HAP-1 (cell line): ENCODE data around the gene HTRA3.
A peak's percentile ranks its signal among the peaks of the same experiment; 100 is the strongest.

Experiments used
- DNase-seq, 2 experiments: peaks; one replicate each; pipeline ENCODE4 v3.0.0-alpha.2; 2016 to 2020; ENCODE audit warnings: low spot score in 2 of 2
- H3K27me3 ChIP-seq: fragments of 250-450 bp; sonication (Bioruptor Pico); 2 replicates; pipeline ENCODE4 v1.5.1; 2020; ENCODE audit warnings: low read depth, mild to moderate bottlenecking, moderate library complexity
- H3K36me3 ChIP-seq: fragments of 250-450 bp; sonication (Bioruptor Pico); replicated peaks from 2 replicates; pipeline ENCODE4 v1.5.1; 2020; ENCODE audit warnings: mild to moderate bottlenecking
- H3K4me1 ChIP-seq: fragments of 250-450 bp; sonication (Bioruptor Pico); 2 replicates; pipeline ENCODE4 v1.5.1; 2020; ENCODE audit warnings: mild to moderate bottlenecking
- H3K4me3 ChIP-seq: fragments of 250-450 bp; sonication (Bioruptor Pico); 2 replicates; pipeline ENCODE4 v1.5.1; 2020; ENCODE audit warnings: mild to moderate bottlenecking, moderate library complexity
- H3K9me3 ChIP-seq: fragments of 250-450 bp; sonication (Bioruptor Pico); 2 replicates; pipeline ENCODE4 v1.5.1; 2020; ENCODE audit warnings: mild to moderate bottlenecking, moderate library complexity
- in situ Hi-C: fragments of 300-500 bp; cut with MboI; formaldehyde crosslinking; loops from 3 replicates; pipeline ENCODE4 v1.14.3; 2020; ENCODE audit warnings: low sequenced_read_pairs, inconsistent platforms, mixed read lengths

HTRA3 gene

DNA sequence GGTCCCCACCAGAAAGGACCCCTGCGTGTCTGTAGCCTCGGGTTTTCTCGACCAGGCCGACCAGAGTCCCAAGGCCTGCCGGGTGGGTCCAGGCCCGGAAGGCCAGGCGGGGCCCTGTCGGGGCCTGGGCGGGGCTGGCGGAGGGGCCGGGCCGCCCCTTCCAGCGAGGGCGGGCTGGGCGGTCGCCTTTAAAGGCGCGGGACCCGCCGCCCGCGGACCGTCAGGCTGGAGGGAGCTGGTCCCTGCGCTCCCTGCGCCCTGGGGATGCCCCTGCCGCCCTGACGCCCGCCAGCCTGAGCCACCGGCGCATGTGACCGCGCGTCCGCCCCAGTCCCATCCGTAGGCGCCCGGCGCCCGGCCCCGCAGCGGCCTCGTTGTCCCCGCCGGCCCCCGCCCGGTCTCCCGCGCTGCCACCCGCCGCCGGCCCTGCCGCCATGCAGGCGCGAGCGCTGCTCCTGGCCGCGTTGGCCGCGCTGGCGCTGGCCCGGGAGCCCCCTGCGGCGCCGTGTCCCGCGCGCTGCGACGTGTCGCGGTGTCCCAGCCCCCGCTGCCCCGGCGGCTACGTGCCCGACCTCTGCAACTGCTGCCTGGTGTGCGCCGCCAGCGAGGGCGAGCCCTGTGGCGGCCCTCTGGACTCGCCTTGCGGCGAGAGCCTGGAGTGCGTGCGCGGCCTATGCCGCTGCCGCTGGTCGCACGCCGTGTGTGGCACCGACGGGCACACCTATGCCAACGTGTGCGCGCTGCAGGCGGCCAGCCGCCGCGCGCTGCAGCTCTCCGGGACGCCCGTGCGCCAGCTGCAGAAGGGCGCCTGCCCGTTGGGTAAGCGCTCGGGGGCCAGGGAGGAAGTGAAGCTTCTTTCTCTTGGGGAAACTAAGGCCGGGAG lies at the start of gene HTRA3:
HTRA3 (plus strand) TSS at position 220 of the 883 bp plus-strand sequence; CDS start at position 435, 215 bp downstream.
- DNase-seq: peak; percentile 48 to 74
- Histone ChIP-seq H3K4me1 (peaks cover 6% of the 10 kb centered on the region), H3K36me3 (no peaks in the 10 kb centered on the region), H3K9me3 (no peaks in the 10 kb centered on the region), H3K4me3 (peak within 1 kb of the TSS; percentile 25; the same call in 1 of the 2 replicates), H3K27me3 (no peaks in the 10 kb centered on the region)
- in situ Hi-C loops: no loop called here

DNA sequence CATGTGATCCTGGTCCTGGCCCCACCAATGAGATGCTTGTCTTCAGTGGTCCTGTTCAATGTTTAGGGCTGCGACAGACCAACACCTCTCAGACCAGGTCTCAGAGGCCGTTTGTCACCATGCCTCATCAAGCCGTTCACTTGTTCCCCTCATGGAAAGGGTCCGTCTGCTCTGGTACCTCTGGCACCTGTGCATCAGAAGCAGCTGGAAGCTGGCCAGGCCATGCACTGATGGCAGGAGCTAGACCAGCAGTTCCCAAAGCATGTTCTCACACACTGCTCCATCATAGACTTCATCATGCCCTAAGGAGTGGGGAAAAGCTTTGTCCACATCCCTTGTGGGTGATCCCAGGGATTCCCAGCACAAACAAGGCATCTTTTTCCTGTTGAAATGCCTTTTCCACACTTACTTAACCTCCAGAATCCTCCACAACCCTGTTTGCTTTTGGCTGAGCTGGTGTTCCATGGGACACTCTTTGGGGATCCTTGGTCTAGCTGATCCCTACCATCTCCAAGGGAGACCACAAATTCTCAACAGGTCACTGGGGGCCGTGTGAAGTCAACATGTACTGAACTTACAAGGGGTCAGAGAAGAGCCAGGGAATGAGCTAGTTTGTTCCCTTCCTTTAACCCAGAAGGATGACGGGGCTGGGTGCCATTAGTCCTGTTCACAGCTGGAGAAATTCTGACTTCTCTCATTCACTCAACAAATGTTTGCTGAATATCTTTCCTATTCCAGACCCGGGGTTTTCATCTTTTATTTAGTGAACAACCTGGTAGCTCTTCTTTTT lies 48.7 kb upstream of the HTRA3 start:
- DNase-seq: no peak
- no peaks in the 10 kb centered on the region for H3K36me3 ChIP-seq
- H3K4me1 ChIP-seq: peaks cover 8% of the 10 kb centered on the region
- in situ Hi-C loops: no loop called here
- H3K4me3 ChIP-seq: no peak overlapping the region
- H3K9me3 ChIP-seq: no peaks in the 10 kb centered on the region
- no peaks in the 10 kb centered on the region for H3K27me3 ChIP-seq

DNA sequence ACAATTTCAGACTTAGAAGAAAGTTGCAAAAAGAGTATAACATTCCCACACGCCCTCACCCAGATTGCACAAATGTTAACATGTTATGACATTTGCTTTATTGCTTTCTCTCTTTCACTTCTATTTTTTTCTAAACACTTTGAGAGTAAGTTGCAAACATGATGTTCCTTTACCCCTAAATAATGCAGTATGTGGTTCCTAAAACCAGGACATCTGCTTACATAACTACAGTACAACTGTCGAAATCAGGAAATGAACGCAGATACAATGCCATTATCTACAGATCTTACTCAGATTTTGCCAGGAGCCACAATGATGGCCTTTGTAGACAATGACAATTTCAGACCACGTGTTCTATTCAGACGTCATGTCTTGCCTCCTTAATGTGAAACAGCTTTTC lies 48.1 kb upstream of the HTRA3 start:
- H3K4me3 ChIP-seq: no peak overlapping the region
- no peaks in the 10 kb centered on the region for H3K27me3 ChIP-seq
- no peaks in the 10 kb centered on the region for H3K36me3 ChIP-seq
- in situ Hi-C loops: no loop called here
- no peak for DNase-seq
- no peaks in the 10 kb centered on the region for H3K9me3 ChIP-seq
- H3K4me1 ChIP-seq: peaks cover 8% of the 10 kb centered on the region

DNA sequence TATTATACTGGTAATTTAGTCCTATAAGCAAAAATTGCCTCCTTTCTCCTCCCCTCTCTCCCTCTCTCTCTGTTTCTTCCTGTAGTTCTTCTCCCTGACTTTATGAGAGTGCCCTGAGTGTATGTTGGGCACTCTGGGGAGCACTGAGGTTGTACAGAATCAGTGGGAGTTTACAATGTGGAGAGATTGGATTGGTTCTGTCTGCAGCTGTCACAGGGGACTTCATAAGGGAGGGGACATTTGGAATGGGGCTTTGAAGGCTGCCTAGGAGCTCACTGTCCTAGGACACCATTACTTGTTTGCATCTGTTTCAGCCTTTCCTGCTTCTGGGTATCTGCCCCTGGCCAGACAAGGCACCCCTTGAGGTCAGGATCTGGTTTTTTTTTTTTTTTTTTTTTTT lies 47.6 kb upstream of the HTRA3 start:
- no peaks in the 10 kb centered on the region for H3K36me3 ChIP-seq
- no peak overlapping the region for H3K4me3 ChIP-seq
- in situ Hi-C loops: no loop called here

DNA sequence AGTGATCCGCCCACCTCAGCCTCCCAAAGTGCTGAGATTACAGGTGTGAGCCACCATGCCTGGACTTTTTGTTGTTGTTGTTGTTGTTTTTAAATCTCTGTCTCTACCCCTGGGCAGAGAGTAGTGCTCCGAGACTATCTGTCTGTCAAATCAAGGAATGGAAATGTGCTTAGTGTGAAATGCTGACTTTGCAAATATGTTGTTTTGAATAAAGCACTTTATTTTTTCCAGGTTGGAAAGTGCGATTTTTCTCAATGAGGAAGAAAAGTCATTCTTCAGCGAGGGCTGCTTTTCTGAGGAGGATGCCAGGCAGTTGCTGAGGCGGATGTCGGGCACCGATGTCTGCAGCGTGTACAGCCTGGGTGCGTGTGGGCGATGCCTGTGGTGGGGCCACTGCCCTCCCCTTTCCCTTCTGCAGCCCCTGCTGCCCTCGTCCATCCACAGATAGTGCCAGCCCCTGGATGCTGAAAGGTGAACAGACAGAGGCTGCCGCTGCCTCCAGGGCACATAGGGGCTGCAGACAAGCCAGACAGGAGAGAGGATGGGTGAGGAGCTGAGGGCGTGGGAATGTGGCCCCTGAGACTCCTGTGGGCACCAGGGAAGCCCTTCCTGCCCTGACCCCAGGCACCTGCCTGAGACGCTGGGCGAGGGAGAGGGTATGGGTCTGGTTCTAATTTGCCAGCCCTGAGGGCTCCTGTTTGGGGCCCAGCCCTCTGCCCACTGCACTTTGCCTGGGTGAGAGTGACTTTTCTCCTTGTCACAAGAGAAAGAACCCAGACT lies 46.8 kb upstream of the HTRA3 start:
- in situ Hi-C loops: no loop called here

More for the DNA sequence above, 47.6 kb upstream of the HTRA3 start:
- no peak for DNase-seq
- Histone ChIP-seq H3K4me1 (peaks cover 8% of the 10 kb centered on the region), H3K9me3 (no peaks in the 10 kb centered on the region), H3K27me3 (no peaks in the 10 kb centered on the region)

DNA sequence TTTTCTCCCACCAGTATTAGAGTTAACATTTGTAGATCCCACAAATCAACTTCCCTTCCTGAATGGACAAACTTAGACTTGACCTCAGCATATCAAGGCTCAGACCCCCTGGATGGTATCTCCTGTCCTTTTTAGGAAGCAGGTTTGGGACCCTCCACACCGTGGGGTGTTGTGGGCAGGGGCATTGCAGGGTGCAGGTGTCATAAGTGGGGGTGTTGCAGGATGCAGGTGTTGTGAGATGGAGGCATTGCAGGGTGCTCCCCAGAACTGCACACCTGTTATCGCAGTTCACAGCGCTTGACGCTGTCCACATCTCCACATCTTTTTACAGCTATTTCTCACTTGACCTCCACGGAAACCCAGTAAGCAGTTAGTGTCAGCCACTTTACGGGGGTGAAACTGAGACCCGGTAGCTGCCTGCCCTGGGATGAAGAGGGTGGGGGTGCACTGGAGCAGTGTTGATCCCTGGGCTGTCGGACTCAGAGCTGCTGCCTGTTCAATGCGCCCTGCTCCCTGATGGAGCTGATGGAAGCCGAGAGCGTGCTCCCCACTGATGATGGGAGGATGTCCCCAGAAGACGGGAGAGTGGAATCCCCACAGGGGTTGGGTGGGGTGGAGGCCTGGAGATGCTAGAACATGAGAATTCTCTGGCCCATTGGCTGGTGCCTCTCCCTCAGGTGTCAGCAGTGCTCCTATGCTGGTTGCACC lies 45.1 kb upstream of the HTRA3 start:
- Histone ChIP-seq H3K4me1 (peaks cover 8% of the 10 kb centered on the region), H3K9me3 (no peaks in the 10 kb centered on the region)
- in situ Hi-C loops: no loop called here

More for the DNA sequence above, 46.8 kb upstream of the HTRA3 start:
- no peak for DNase-seq
- Histone ChIP-seq H3K36me3 (no peaks in the 10 kb centered on the region), H3K4me1 (peaks cover 8% of the 10 kb centered on the region), H3K27me3 (no peaks in the 10 kb centered on the region), H3K9me3 (no peaks in the 10 kb centered on the region), H3K4me3 (no peak overlapping the region)

DNA sequence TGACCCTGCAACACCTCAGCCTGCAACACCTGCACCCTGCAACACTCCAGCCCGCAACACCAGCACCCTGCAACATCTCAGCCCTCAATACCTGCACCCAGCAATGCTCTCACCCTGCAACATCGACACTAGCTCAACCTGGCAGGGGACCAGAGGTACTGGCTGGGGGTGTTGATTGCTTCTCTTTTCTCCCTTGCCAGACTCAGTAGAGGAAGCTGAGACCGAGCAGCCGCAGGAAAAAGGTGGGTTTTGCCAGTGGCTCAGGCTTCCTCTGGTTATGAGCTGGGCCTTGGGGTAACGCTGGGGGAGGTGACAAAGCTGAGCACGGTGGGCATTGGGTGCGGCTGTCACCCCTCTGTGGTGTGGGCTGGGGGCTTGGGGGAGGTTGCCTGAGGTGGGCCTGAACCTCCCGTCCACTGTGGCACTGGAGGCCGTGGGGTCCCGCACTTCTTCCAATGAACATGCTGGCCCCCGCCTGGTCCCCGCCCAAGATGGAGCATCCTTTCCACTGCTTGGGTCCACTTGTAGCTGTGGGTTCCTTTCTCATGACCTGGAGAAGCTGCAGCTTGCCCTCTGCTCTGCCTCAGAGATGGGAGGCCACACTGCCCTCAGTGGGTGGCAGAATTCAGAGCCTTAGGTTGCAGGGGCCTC lies 44.5 kb upstream of the HTRA3 start:
- peaks cover 8% of the 10 kb centered on the region for H3K4me1 ChIP-seq
- no peaks in the 10 kb centered on the region for H3K27me3 ChIP-seq
- in situ Hi-C loops: loop anchor here (25.0 kb wide), 1 partner anchor 362 kb away; the partner anchor contains the start of genes CPZ and GPR78
- DNase-seq: no peak
- H3K36me3 ChIP-seq: no peaks in the 10 kb centered on the region
- no peak overlapping the region for H3K4me3 ChIP-seq
- no peaks in the 10 kb centered on the region for H3K9me3 ChIP-seq

More for the DNA sequence above, 45.1 kb upstream of the HTRA3 start:
- Histone ChIP-seq H3K36me3 (no peaks in the 10 kb centered on the region), H3K4me3 (no peak overlapping the region), H3K27me3 (no peaks in the 10 kb centered on the region)
- DNase-seq: no peak

DNA sequence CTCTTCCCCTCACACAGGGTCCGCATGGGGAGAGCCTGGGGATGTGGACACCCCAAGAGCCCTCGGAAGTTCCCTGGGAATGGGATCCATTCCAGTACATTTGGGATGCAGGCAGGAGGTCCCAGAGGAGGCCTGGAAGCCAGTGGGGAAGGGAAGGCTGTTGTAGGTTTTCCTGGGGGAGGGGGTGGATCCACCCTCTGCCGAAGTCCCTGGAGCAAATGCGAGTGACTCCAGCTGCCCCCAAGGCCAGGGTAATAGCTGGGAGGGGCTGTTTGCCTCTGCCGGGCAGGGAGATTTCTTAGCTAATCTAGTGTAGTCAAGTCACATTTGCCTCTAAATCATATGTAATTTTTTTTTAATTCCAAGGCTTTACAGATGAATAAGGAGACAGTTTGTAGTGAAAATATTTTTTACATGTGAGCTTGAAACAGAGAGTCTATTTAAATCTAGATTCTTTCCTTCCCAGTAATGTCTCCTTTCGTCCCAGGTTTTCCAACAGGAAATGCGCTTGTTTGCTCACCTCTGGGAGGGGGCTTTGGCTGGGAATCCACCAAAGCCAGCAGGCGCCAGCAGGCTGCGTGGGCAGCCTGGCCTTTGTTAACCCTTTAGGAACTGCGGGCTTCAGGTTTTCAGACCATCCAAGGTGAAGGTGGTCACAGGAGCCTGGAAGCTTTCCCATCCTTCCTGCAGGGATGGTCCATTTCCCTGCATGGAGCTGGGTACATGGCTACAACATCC lies 43.7 kb upstream of the HTRA3 start:
- H3K4me3 ChIP-seq: no peak overlapping the region
- DNase-seq: no peak

DNA sequence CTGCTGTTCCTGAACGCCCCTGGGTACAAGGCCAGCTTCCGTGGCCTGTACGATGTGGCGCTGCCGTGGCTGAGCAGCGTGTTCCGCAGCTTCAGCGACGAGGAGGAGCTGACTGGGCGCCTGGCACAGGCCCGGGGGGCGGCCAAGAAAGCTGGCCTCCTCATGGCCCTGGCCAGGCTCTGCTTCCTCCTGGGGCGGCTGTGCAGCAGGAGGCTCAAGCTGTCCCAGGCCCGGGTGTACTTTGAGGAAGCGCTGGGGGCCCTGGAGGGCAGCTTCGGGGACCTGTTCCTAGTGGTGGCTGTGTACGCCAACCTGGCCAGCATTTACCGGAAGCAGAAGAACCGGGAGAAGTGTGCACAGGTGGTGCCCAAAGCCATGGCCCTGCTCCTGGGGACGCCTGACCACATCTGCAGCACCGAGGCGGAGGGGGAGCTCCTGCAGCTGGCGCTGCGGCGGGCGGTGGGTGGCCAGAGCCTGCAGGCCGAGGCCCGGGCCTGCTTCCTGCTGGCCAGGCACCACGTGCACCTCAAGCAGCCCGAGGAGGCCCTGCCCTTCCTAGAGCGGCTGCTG lies 42.3 kb upstream of the HTRA3 start:
- no peak overlapping the region for H3K4me3 ChIP-seq
- no peaks in the 10 kb centered on the region for H3K27me3 ChIP-seq
- H3K9me3 ChIP-seq: no peaks in the 10 kb centered on the region
- H3K36me3 ChIP-seq: no peaks in the 10 kb centered on the region
- H3K4me1 ChIP-seq: no peaks in the 10 kb centered on the region; the same call in 1 of the 2 replicates
- in situ Hi-C loops: loop anchor here (25.0 kb wide), 1 partner anchor 360 kb away; the partner anchor contains the start of genes CPZ and GPR78
- no peak for DNase-seq

More for the DNA sequence above, 43.7 kb upstream of the HTRA3 start:
- Histone ChIP-seq H3K9me3 (no peaks in the 10 kb centered on the region), H3K27me3 (no peaks in the 10 kb centered on the region), H3K4me1 (peaks cover 8% of the 10 kb centered on the region), H3K36me3 (no peaks in the 10 kb centered on the region)
- in situ Hi-C loops: loop anchor here (25.0 kb wide), 1 partner anchor 361 kb away; the partner anchor contains the start of genes CPZ and GPR78

DNA sequence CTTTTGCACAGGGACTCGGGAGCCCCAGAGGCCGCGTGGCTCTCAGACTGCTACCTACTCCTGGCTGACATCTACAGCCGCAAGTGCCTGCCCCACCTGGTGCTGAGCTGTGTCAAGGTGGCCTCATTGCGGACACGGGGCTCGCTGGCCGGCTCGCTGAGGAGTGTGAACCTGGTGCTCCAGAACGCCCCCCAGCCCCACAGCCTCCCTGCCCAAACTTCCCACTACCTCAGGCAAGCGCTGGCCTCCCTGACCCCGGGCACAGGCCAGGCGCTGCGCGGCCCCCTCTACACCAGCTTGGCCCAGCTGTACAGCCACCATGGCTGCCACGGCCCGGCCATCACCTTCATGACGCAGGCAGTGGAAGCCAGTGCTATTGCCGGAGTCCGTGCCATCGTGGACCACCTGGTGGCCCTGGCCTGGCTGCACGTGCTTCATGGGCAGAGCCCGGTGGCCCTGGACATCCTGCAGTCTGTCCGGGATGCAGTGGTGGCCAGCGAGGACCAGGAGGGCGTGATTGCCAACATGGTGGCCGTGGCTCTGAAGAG lies 41.7 kb upstream of the HTRA3 start:
- H3K36me3 ChIP-seq: no peaks in the 10 kb centered on the region
- no peaks in the 10 kb centered on the region; the same call in 1 of the 2 replicates for H3K4me1 ChIP-seq
- no peak for DNase-seq
- no peaks in the 10 kb centered on the region for H3K27me3 ChIP-seq
- no peak overlapping the region for H3K4me3 ChIP-seq
- in situ Hi-C loops: loop anchor here (25.0 kb wide), 1 partner anchor 359 kb away; the partner anchor contains the start of genes CPZ and GPR78
- H3K9me3 ChIP-seq: no peaks in the 10 kb centered on the region
